Amniotic epithelial cell (primary cell): ENCODE results near the gene FOXRED1.
"Not testable (repeated sequence)": the region's sequence is repeated elsewhere in the genome, so short reads cannot be mapped to it uniquely, and the experiment has no call there.

Experiments used
- DNase-seq: peaks from one replicate; pipeline ENCODE4 v3.0.0-alpha.2; 2010; ENCODE audit warnings: low read depth

The FOXRED1 gene

DNA sequence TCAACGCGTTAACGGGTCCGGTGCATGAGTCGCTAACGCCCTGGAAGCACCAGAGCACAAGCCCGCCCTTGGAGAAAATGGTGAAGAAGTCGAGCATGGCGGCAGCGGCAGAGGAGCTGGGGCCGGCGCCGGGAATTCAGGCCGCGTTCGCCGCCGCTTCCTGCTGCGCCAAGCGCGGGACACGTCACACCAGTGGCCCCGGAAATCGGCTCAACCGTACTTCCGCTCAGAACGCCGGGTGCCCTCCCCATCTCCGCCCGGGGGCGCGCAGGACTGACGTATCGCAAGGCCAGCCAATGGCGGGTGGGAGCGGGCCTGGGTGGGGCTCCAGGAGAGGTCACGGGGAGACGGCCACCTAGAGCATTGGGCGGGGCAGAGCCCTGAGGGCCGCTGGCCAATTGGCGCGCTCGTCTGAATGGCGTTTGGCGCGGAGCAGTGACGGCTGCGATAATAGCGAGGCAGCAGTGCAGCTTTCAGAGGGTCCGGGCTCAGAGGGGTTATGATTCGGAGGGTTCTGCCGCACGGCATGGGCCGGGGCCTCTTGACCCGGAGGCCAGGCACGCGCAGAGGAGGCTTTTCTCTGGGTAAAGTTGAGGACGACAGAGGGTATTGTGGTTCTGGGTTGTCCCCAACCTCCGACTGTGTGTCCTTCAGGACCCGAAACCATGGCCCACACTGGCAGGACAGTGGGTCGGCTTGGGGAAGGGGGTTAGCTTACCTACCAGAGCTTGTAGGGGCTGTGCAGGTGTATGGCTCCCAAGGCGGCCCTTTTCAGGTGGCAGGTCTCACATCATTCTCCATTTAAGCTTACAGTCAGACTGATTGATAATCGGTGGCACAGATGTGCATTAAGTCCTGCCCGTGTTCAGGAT lies at the start of gene FOXRED1, which contains the start of gene SRPRA:
Gene FOXRED1 (plus strand): TSS at position 447 of the 872 bp plus-strand sequence. CDS start 53 bp downstream, at position 500.
Gene SRPRA (minus strand): TSS at position 188 of the 872 bp plus-strand sequence. CDS start 91 bp downstream, at position 97.
- DNase-seq = peak; percentile 98

DNA sequence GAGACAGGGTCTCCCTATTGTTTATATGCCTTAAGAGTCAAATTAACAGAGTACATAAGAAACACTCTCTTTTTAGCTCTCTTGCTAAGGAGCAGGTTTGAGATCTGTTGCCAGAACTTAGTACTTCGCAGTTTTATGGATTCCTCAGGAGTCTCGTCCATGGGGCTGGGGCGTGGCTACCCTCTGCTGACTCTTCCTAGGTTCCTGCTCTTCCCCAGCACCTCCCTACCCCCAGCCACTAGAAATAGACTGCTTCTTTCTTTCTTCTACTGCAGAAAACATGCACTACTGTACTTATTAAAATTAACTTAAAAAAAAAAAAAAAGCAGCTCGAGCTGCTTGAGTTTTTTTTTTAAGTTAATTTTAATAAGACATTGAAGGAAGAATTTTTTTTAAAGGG lies 49.4 kb upstream of the FOXRED1 start:
- no peak for DNase-seq

DNA sequence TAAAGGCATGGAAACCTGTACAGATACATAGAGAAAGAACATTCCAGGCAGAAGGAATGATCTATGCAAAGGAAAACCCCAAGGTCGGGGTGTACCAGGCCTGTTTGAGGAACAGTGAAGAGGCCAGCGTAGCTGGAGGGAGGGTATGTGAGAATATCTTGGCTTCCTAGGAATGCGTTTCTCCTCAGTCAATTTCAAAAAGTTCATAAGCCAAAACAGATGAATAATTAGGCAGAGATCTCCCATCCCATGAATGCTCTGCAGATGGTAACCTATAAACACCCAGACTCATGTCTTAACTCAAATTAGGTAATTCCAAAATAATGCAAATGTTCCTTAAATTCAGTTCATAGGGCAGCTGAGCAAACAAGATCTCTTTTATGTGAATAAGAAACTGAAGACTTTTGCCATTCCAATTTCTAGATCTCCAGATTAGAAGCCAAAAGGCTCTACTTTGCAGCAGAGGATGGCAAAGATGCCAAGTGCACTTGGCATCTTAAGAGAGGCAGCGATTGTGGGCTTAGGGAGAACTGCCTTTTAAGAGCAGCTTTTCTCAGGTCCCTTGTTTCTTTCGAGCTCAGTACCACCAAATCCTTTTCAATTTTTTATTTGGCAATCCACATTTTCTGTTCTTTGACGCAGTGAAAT lies 44.2 kb upstream of the FOXRED1 start:
- DNase-seq = peak; percentile 1

DNA sequence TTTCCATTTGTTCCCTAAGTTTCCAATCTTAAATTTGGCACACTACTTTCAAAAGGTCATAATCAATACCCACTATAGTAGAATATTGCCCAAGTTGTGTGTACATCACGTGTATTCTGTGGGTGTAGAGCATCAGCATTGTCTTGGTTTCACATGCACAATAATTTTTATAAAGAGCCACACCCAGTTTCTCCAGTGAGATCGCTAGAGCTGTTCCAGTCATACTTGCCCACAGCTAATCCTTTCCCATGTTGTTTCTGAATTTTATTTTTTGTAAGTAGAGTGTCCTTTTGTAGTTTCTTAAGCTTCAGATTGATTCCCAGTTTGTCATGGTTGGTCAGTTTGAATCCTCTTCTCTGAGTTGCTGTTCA lies 43.7 kb upstream of the FOXRED1 start:
- DNase-seq = no peak

DNA sequence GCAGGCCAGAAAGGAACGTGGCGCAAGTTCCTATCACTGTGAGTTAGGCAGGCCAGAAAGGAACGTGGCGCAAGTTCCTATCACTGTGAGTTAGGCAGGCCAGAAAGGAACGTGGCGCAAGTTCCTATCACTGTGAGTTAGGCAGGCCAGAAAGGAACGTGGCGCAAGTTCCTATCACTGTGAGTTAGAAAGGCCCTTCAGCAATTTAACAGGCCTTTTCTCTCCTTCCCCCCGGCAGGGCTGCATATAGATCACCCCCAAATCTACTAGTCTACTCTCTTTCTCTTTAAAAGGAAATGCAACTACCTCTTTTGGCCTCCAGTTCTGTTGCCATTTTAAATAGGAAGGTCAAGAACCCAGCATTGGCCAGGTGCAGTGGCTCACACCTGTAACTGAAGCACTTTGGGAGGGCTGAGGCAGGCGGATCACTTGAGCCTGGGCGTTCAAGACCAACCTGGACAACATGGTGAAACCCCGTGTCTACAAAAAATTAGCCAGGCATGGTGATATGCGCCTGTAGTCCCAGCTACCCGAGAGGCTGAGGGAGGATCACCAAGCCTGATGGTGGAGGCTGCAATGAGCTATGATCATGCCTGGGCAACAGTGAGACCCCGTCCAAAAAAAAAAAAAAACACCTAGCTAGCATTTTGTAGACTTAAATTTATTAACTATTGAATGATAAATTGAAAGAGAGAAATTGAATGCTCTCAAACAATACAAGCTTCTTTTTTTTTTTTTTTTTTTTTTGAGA lies 42.4 kb upstream of the FOXRED1 start:
- DNase-seq = no peak

DNA sequence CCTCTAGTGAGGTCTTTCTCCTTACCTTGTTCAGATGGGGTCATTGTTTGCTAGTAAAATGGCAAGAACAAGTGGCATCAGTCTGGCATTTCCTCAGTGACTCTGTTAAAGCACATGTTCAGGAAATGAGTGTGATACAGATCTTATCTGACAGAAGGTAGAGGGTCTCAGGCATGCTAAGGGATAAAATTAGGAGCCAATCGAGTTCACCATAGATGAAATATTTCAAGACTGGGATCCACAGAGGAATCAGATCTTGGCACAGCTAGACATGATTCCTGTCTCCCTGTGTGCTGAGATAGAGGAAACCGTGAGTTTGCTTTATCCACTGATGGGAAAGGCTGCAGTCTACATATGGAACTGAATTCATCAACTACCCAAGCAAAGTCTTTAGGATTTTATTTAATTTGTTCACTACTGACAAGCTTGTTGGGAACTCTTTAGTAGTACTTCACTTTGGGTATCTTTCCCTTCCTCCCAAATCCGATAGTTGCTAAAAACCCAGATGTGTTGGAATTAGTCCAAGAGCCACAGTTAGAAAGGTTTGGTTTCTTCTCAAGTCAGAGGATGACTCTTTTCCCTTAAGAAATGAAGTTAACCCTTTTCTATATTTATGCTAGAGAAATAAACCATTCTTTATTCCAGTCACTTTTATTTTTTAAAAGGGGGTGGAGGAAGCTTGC lies 39.0 kb upstream of the FOXRED1 start:
- DNase-seq = no peak

DNA sequence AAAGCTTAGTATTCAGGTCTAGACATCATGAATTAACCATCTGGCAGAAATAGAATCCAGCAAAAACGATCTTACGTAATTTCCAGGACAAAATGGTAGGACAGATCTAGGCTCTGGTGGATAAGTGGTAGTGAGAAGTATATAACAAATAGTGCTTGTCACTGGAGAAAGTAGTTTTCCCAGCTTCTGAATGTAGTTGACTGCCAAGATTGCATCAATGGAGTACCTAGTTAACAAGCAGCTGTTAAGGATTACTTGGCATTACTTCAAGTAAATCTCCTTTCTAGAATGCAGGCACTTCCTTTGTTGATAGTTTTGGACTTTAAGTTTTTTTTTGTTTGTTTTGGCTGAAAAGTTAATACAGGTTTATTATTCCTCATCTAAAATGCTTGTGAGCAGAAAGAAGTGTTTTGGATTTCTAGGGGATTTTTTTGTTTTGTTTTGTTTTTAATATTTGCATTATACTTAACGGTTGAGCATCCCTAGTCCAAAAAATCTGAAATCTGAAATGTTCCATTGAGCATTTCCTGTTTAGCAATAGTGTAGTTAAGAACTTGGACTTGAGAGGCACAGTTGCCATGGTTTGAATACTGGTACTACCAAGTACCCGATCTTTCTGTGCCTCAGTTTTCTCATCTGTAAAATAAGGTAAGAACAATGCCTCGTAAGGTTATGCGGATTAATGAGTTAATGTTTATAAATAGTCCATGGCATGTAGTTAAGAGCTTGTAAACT lies 37.1 kb upstream of the FOXRED1 start:
- peak; percentile 70 for DNase-seq

DNA sequence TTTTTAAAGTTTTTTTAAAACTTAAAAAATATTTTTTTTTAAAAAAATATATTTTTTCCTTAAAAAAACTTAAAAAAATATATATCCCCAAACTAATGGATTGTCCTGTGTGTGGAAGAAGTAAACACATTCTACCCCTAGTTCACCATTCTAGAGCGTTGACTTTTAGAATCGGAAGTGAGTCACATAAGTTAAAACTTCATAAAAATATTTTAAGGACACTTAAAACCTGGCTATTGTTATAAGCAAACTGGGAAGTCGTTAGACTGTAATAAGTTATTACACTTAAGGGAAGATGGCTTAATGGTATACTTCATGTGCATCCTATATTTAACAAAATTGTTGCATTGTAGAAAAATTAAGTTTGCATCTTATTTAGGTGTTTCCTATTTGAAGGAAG lies 36.3 kb upstream of the FOXRED1 start:
- DNase-seq = no peak

DNA sequence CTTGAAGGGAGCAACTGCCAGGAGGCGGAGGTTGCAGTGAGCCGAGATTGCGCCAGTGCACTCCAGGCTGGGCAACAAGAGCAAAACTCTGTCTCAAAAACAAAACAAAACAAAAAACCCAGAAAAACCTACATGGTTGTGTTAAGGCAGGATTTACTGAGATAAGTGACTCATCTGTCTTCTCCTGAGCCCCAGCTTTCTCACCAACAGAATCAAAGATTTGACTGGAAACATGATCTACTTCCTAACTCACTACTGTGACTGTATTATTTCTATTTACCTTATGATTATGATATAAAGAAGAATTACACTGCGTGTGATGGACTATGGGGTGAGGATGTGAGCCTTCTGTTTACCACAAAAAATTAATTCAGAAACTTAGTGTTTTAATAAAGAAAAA lies 35.6 kb upstream of the FOXRED1 start:
- DNase-seq = peak; percentile 48

DNA sequence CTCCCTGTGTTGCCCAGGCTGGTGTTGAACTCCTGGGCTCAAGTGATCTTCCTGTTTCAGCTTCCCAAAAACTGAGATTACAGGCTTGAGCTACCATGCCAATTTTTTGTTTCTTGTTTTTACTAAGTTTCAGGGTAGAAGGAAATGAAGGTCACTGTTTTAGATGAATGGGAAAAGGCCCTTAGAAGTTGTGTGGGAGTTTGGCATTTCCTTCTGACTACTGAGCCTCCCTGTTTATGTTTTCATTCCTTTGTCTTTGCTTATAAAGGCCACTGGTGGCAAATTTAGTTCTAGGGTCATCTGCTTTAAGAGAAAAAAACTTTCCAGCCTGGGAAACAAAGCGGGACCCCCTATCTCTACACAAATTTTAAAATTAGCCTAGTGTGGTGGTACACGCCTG lies 22.3 kb upstream of the FOXRED1 start:
- DNase-seq = peak; percentile 29

DNA sequence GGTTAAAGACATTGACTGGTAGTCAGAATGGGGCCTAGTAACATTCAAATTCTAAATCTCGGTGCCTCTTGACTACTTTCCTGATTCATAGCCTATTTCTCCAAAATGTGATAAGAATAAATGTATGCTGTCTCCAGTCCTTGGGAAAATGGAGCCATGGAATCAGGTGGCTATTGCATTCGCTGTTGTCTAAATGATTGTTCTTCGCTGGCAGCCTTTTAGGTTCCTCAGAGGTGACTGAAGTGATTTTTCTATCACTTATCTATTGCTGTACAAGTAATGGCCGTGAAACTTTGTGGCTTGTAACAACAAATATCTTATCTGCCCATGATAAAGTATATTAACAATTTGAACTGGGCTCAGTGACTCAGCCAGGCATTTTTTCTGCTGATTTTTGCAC lies 15.7 kb upstream of the FOXRED1 start:
- DNase-seq = no peak

DNA sequence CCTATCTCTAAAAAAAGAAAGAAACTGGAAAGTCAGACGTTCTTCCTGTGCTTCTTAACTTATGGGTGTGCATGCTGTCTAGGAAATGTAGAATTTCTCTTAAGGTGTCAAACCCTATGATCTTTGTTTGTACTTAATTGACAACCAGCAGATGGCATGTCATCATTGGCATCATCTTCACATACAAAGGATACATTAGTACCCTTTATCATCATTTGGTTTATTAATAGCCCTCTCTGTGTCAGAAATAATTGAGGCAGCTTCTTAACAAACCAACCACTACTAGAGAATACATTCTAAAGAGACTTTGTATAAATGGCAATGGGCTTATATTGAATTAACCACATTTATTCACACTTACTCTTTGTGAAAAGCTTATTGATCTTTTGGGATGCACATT lies 14.1 kb upstream of the FOXRED1 start:
- no peak for DNase-seq

DNA sequence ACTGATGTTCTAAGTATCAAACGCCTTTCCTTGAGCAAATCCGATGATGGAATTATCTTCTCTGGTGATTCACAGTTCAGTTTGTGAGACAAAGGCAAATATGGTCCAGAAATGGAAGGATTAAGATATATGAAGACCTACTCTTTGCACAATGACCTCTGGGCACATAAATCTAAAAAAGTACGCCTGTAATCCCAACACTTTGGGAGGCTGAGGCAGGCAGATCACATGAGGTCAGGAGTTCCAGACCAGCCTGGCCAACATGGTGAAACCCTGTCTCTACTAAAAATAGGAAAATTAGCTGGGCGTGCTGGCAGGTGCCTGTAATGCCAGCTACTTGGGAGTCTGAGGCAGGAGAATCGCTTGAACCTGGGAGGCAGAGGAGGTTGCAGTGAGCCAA lies 13.4 kb upstream of the FOXRED1 start:
- DNase-seq = not testable (repeated sequence)

DNA sequence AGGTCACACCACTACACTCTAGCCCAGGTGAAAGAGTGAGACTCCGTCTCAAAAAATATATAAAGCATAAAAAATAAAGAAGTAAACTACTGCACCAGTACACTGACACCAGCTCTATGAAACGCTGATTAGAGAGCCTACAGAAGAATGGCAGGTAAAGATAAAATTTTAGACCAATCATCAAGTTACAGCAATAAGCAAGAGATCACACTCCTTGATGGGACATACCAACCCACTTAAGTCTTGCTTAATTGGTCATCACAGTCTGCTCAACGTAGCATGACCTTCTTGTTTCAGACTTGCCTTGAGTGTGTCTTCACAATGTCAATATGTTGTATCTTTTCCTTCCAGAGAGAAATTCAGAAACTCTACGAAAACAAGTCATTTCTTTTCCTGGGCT lies 12.7 kb upstream of the FOXRED1 start:
- DNase-seq = no peak

DNA sequence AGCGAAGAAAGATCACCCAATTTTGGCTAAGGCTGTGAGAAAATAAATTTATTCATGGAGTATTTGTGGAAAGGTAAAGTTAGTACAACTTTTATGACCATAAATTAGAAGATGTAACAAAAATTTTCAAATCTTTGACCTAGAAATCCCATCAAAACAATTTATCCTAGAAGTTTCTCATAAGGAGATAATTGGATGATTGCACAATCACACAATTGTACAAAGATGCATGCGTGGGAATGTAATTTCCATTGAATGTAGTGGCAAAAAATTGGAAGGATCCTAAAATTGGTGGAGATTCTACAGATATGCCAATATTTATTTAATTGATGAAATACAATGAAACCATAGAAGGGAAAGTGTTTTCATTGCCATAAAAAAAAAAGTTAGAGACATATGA lies 11.8 kb upstream of the FOXRED1 start:
- no peak for DNase-seq

DNA sequence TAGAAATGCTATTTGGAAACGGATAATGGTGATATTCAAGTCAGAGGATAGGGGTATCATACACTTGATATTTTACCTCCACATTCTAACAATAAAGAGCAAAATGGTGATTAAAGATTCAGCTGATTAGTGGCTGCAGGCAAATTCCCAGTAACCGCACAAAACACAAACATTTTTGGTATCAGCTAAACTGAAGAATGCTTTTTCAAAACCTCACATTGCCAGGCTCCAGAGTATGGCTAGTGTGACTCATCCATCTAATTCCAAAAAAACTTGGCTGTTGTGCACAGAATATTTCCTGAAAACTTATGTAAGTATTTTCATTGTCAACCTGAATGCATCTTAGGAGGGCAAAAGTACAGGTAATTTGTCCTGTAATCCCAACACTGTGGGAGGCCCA lies 11.2 kb upstream of the FOXRED1 start:
- peak; percentile 75 for DNase-seq

DNA sequence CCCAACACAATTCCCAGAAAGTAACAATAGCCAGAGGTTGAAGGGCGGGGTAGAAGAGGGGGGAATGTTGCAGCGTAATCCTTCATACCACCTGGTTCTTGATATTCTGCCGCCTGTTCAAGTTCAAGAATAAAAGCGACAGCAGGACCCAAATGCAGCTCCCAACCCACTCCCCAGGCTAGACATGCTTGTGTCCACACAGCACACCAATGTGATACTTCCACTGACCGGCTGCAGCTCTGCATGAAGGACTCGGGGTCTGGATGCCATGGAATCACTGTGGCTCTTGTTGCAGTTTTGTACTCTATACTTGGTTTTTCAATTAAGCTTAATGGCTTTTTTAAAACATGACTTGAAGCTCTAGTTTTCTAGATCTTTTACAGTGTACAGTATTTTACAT lies 6.7 kb upstream of the FOXRED1 start:
- no peak for DNase-seq

DNA sequence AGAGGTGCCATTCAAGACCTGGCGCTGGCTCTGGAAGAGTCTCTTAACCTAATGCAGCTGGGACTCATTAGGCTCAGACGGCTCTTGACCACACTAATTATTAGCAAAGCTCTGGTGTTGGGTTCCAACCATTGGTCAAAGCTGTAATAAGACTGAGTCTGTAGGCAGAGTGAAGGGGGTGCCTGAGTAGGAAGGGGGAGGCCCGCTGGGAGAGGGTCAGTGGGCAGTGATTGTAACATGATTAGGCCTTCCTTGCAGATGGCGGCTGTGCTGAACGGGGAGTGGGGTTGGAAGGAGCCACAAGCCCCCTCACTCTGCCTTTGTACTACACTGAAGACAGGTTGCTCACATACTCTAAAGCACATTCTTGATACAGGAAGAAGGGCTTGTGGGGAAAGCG lies 5.5 kb upstream of the FOXRED1 start:
- DNase-seq = no peak

DNA sequence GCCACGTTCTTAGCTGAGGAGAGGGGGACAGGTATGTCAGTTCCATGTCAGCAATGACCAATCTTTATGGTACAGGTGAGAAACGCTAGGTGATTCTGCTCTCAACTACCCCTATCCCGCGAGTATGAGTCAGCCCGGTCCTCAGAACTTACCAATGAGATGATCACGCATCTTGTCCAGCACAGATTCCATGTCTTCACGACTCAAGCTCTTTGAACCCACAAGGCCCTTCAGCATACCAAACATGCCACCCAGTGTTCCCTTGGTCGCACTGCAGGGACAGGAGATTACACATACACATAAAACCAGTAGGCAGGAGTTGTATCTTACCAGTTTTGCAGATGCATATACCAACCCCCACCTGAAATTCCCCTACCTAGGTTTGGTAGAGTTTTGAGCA lies 3.1 kb upstream of the FOXRED1 start:
- DNase-seq = no peak

DNA sequence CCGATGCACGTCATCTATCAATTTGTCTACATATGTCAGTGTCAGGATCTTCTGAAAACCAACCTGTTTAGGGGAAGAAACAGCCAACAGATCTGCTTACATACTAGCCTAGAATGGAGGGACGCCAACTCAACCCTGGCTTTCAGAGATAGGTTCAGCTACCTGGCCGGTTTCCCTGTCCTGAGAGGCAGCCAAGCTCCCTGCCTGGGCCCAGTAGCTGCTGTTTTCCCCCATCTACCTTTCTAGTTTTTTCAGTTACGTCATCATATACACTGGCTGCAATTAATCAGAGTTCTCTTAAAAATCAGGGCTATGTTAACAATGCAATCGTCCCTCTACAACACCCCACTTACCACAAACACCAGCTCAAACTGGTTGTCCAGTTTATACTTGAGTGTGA lies 1.3 kb upstream of the FOXRED1 start:
- DNase-seq = no peak

DNA sequence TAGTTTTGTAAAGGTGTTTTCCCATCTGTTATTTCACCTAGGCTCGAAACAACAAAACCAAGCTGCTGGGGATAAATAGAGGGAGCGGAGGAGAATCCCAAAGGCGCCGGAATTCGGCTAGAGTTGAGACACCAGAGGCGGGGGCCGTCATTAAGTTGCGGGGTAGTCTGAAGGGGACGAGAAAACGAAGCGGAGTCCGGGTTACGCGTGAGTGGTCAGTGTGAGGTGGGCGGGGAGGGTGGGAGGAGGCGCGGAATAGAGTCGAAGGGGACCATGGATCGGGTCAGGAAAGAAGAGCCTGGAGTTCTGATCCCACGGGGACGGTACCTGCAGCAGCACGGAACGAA lies 620 bp upstream of the FOXRED1 start:
- peak; percentile 32 for DNase-seq

DNA sequence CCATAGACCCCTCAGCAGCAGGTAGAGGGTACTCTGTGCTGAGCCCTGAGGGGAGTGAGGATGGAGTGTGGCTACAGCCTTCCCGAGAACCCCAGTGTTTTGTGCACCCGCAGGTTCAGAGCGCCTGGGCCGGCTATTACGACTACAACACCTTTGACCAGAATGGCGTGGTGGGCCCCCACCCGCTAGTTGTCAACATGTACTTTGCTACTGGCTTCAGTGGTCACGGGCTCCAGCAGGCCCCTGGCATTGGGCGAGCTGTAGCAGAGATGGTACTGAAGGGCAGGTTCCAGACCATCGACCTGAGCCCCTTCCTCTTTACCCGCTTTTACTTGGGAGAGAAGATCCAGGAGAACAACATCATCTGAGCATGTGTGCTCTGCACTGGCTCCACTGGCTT lies 8.4 kb downstream of the FOXRED1 start:
- no peak for DNase-seq
